AG10803 (cell line): Measurements from ENCODE around the gene TEN1.

Experiments used
- DNase-seq: peaks from one replicate; pipeline ENCODE4 v3.0.0; 2010; ENCODE audit warnings: low read depth
- H3K4me3 ChIP-seq: 2 replicates; pipeline ENCODE4 v1.5.1; 2011; ENCODE audit warnings: mild to moderate bottlenecking, low read length, control low read depth
- TF ChIP-seq, protein P1 (sequence below): conservative IDR thresholded peaks from 2 replicates; pipeline ENCODE4 v1.5.1; 2011; ENCODE audit warnings: mild to moderate bottlenecking, low read length, control low read depth, inconsistent platforms

TEN1 gene

GRCh38 chr17:75991396-75991795, 12.4 kb downstream of the TEN1 start:
- TF ChIP-seq, protein P1, sequence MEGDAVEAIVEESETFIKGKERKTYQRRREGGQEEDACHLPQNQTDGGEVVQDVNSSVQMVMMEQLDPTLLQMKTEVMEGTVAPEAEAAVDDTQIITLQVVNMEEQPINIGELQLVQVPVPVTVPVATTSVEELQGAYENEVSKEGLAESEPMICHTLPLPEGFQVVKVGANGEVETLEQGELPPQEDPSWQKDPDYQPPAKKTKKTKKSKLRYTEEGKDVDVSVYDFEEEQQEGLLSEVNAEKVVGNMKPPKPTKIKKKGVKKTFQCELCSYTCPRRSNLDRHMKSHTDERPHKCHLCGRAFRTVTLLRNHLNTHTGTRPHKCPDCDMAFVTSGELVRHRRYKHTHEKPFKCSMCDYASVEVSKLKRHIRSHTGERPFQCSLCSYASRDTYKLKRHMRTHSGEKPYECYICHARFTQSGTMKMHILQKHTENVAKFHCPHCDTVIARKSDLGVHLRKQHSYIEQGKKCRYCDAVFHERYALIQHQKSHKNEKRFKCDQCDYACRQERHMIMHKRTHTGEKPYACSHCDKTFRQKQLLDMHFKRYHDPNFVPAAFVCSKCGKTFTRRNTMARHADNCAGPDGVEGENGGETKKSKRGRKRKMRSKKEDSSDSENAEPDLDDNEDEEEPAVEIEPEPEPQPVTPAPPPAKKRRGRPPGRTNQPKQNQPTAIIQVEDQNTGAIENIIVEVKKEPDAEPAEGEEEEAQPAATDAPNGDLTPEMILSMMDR = no peak
- no peak overlapping the region for H3K4me3 ChIP-seq
- no peak for DNase-seq

DNA sequence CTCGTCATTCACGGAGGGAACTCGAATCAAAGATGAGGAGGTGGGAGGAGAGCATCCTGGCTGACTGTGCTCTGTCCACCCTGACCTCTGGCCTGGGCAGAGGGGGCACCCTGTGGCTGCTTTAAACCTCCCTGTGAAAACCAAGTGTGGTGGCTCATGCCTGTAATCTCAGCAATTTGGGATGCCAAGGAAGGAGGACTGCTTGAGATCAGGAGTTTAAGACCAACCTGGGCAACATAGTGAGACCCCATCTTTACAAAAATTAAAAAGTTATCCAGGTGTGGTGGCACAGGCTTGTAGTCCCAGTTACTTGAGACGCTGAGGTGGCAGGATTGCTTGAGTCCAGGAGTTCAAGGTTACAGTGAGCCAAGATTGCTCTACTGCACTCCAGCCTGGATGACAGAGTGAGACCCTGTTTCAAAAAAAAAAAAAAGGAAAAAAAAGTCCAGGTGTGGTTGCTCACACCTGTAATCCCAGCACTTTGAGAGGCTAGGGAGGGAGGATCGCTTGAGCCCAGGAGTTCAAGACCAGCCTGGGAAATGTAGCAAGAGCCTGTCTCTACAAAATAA, 15.8 kb downstream of the TEN1 start:
- DNase-seq = no peak
- no peak overlapping the region for H3K4me3 ChIP-seq
- TF ChIP-seq, protein P1 = no peak

DNA sequence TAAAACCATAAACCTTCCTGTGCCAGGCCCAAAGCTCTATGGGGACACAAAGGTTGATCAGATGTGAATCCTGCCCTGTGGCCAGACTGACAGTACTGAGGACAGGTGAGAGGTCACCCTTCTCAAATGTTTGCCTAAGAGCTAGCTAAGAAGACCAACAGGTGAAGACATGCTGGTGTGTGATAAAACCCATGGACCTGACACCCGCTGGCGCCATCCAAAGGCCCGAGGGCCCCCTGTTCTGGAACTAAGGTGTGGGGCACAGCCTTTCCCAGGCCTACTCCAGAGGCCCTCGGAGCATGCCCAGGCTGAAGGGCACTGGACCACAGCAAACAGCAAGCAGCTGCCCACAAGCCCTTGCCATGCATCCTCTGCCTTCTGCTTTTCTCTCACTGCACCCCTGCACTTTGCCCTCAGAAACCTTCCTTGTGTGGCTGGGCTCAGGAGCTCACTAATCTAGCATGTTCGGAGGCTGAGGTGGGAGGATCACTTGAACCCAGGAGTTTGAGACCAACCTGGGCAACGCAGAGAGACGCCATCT, 16.4 kb downstream of the TEN1 start:
- no peak overlapping the region for H3K4me3 ChIP-seq
- TF ChIP-seq, protein P1 = no peak
- no peak for DNase-seq

DNA sequence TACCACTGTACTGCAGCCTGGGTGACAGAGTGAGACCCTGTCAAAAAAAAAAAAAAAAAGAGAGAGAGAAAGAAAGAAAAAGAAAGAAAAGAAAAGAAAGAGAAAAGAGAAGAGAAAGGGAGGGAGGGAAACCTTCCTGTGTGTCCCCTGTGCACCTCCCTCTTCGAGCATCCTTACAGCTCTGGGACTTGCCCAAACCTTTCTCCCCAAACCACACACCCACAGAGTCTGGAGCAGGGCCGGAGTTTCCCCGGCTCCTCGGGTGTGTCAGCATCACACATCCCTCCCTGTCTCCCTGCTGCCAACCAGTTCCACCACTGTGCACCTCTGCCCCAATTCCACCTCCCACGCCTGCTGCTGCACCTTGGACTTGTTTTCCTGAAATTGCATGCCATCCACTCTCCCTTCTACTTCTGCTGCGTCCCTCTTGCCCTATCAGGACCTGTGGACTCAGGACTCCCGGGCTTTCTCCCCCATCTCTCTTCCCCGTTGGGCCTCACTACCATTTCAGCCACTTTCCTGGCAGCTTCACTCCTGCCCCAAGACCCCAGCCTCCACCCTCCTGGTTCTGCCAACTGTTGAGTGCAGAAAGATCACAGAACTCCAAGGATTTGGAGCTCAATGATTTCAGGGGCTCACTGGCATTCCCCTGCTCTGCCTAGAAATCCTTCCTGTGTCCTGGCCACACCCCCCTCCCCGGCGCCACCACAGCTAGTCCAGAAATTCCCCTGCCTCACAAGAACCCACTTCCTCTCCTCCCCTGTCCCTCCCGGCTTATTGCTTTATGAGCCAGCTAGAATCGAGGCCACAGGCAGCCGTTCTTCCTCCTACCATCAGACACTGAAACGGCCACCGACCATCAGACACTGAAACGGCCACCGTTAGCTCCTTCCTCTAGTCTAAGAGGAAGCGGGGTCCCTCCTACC, 17.9 kb downstream of the TEN1 start:
- H3K4me3 ChIP-seq = no peak overlapping the region
- DNase-seq = peak; percentile 63
- TF ChIP-seq, protein P1 = no peak

- TF ChIP-seq, protein P1 = no peak
- no peak for DNase-seq
- H3K4me3 ChIP-seq = no peak overlapping the region
These were observed 19.3 kb downstream of the TEN1 start for GRCh38 chr17:75998327-75998795.

GRCh38 chr17:76000016-76000754, 21.1 kb downstream of the TEN1 start:
- TF ChIP-seq, protein P1 = peak; percentile 50
- no peak for DNase-seq
- no peak overlapping the region for H3K4me3 ChIP-seq
